Measurements from ENCODE around the gene PRAMEF13. TPM values are rescaled to one million over a fixed set of nuclear protein-coding genes. Genes with fewer than 3 reads are reported as not detected.
"Not testable (repeated sequence)": the region's sequence is repeated elsewhere in the genome, so short reads cannot be mapped to it uniquely, and the experiment has no call there.

Gene PRAMEF13
- not detected for total RNA-seq

- DNase-seq; in situ Hi-C loops (cut with MboI; ENCODE audit: low pct_ligation_motif_present in 1 of 4, low pct_unique_long_range_greater_than_20kb in 1 of 4, low sequenced_read_pairs in 3 of 4); intact Hi-C loops (cut with DNase I; ENCODE audit: low total_unique reads); H3K27ac ChIP-seq; H3K36me3 ChIP-seq; H3K4me3 ChIP-seq; H3K4me1 ChIP-seq; H3K9me3 ChIP-seq; H3K27me3 ChIP-seq: not testable (repeated sequence)
- WGBS, 2 donors (ENCODE audit: low coverage in 1 of 2), result 74% methylated on average over 4 of the region's 5 CpGs; no CpG with 5 or more reads in 1 of the 2 donors
Observed at GRCh38 chr1:13201309-13201708, at the start of gene PRAMEF13. PRAMEF13 (minus strand) TSS chr1:13201409; CDS start chr1:13199589, 1,820 bp downstream.

GRCh38 chr1:13247122-13247521 is 45.9 kb upstream of the PRAMEF13 start:
- H3K4me1 ChIP-seq; H3K27ac ChIP-seq; H3K4me3 ChIP-seq; DNase-seq; H3K36me3 ChIP-seq; intact Hi-C loops (cut with DNase I; ENCODE audit: low total_unique reads); H3K9me3 ChIP-seq; H3K27me3 ChIP-seq: not testable (repeated sequence)
- in situ Hi-C loops (cut with MboI; ENCODE audit: low pct_ligation_motif_present in 1 of 4, low pct_unique_long_range_greater_than_20kb in 1 of 4, low sequenced_read_pairs in 3 of 4), result loop anchor here in 1 of 4 donors (25.0 kb wide), 1 partner anchor 985 kb away; no protein-coding TSS in a partner anchor
- 55 to 80% methylated on average over 5 to 7 of the region's 7 CpGs for WGBS, 2 donors (ENCODE audit: low coverage in 1 of 2)

GRCh38 chr1:13246554-13246871 is 45.3 kb upstream of the PRAMEF13 start:
- DNase-seq; intact Hi-C loops (cut with DNase I; ENCODE audit: low total_unique reads); H3K4me1 ChIP-seq; H3K9me3 ChIP-seq; H3K27ac ChIP-seq; H3K36me3 ChIP-seq; H3K27me3 ChIP-seq; H3K4me3 ChIP-seq: not testable (repeated sequence)
- in situ Hi-C loops (cut with MboI; ENCODE audit: low pct_ligation_motif_present in 1 of 4, low pct_unique_long_range_greater_than_20kb in 1 of 4, low sequenced_read_pairs in 3 of 4), result loop anchor here in 1 of 4 donors (25.0 kb wide), 1 partner anchor 984 kb away; no protein-coding TSS in a partner anchor
- 80% methylated on average over 2 of the region's 2 CpGs; no CpG with 5 or more reads in 1 of the 2 donors for WGBS, 2 donors (ENCODE audit: low coverage in 1 of 2)

GRCh38 chr1:13245841-13246553 is 44.8 kb upstream of the PRAMEF13 start:
- not testable (repeated sequence) for DNase-seq
- 72 to 80% methylated on average over 1 to 5 of the region's 5 CpGs for WGBS, 2 donors (ENCODE audit: low coverage in 1 of 2)

GRCh38 chr1:13243536-13244263 is 42.5 kb upstream of the PRAMEF13 start:
- H3K27ac ChIP-seq; H3K36me3 ChIP-seq; DNase-seq; H3K27me3 ChIP-seq; intact Hi-C loops (cut with DNase I; ENCODE audit: low total_unique reads); H3K4me3 ChIP-seq; H3K9me3 ChIP-seq; H3K4me1 ChIP-seq: not testable (repeated sequence)
- 70 to 84% methylated on average over 8 to 9 of the region's 9 CpGs for WGBS, 2 donors (ENCODE audit: low coverage in 1 of 2)
- in situ Hi-C loops (cut with MboI; ENCODE audit: low pct_ligation_motif_present in 1 of 4, low pct_unique_long_range_greater_than_20kb in 1 of 4, low sequenced_read_pairs in 3 of 4), result loop anchor here in 1 of 4 donors (25.0 kb wide), 1 partner anchor 981 kb away; no protein-coding TSS in a partner anchor

More at GRCh38 chr1:13245841-13246553, 44.8 kb upstream of the PRAMEF13 start:
- intact Hi-C loops (cut with DNase I; ENCODE audit: low total_unique reads); H3K9me3 ChIP-seq; H3K27ac ChIP-seq; H3K36me3 ChIP-seq; H3K27me3 ChIP-seq; H3K4me1 ChIP-seq; H3K4me3 ChIP-seq: not testable (repeated sequence)
- in situ Hi-C loops (cut with MboI; ENCODE audit: low pct_ligation_motif_present in 1 of 4, low pct_unique_long_range_greater_than_20kb in 1 of 4, low sequenced_read_pairs in 3 of 4), result loop anchor here in 1 of 4 donors (25.0 kb wide), 1 partner anchor 984 kb away; no protein-coding TSS in a partner anchor

GRCh38 chr1:13239633-13240032 is 38.4 kb upstream of the PRAMEF13 start:
- in situ Hi-C loops (cut with MboI; ENCODE audit: low pct_ligation_motif_present in 1 of 4, low pct_unique_long_range_greater_than_20kb in 1 of 4, low sequenced_read_pairs in 3 of 4), result loop anchor here in 1 of 4 donors (25.0 kb wide), 1 partner anchor 977 kb away; no protein-coding TSS in a partner anchor
- intact Hi-C loops (cut with DNase I; ENCODE audit: low total_unique reads); H3K36me3 ChIP-seq; H3K4me1 ChIP-seq; H3K9me3 ChIP-seq; DNase-seq; H3K27ac ChIP-seq; H3K4me3 ChIP-seq; H3K27me3 ChIP-seq: not testable (repeated sequence)
- 80 to 87% methylated on average over 1 to 4 of the region's 4 CpGs for whole genome bisulfite sequencing, 2 donors (ENCODE audit: low coverage in 1 of 2)

GRCh38 chr1:13237572-13237971 is 36.4 kb upstream of the PRAMEF13 start:
- H3K4me1 ChIP-seq; H3K4me3 ChIP-seq; DNase-seq; H3K36me3 ChIP-seq; H3K9me3 ChIP-seq; intact Hi-C loops (cut with DNase I; ENCODE audit: low total_unique reads); H3K27ac ChIP-seq; H3K27me3 ChIP-seq: not testable (repeated sequence)
- WGBS, 2 donors (ENCODE audit: low coverage in 1 of 2), result 66% methylated on average over 4 of the region's 4 CpGs; no CpG with 5 or more reads in 1 of the 2 donors
- in situ Hi-C loops (cut with MboI; ENCODE audit: low pct_ligation_motif_present in 1 of 4, low pct_unique_long_range_greater_than_20kb in 1 of 4, low sequenced_read_pairs in 3 of 4), result loop anchor here in 1 of 4 donors (25.0 kb wide), 1 partner anchor 975 kb away; no protein-coding TSS in a partner anchor

GRCh38 chr1:13234057-13234456 is 32.8 kb upstream of the PRAMEF13 start:
- in situ Hi-C loops (cut with MboI; ENCODE audit: low pct_ligation_motif_present in 1 of 4, low pct_unique_long_range_greater_than_20kb in 1 of 4, low sequenced_read_pairs in 3 of 4), result loop anchor here in 1 of 4 donors (25.0 kb wide), 1 partner anchor 972 kb away; no protein-coding TSS in a partner anchor
- H3K27ac ChIP-seq; DNase-seq; intact Hi-C loops (cut with DNase I; ENCODE audit: low total_unique reads); H3K36me3 ChIP-seq; H3K9me3 ChIP-seq; H3K27me3 ChIP-seq; H3K4me3 ChIP-seq; H3K4me1 ChIP-seq: not testable (repeated sequence)
- WGBS, 2 donors (ENCODE audit: low coverage in 1 of 2), result 58 to 60% methylated on average over 1 of the region's 1 CpG

GRCh38 chr1:13232056-13232455 is 30.8 kb upstream of the PRAMEF13 start:
- H3K36me3 ChIP-seq; intact Hi-C loops (cut with DNase I; ENCODE audit: low total_unique reads); H3K9me3 ChIP-seq; H3K4me1 ChIP-seq; H3K27ac ChIP-seq; H3K27me3 ChIP-seq; DNase-seq; H3K4me3 ChIP-seq: not testable (repeated sequence)
- 71 to 86% methylated on average over 2 of the region's 2 CpGs for WGBS, 2 donors (ENCODE audit: low coverage in 1 of 2)
- in situ Hi-C loops (cut with MboI; ENCODE audit: low pct_ligation_motif_present in 1 of 4, low pct_unique_long_range_greater_than_20kb in 1 of 4, low sequenced_read_pairs in 3 of 4), result loop anchor here in 1 of 4 donors (25.0 kb wide), 1 partner anchor 970 kb away; no protein-coding TSS in a partner anchor

GRCh38 chr1:13231061-13231750 is 30.0 kb upstream of the PRAMEF13 start:
- WGBS, 2 donors (ENCODE audit: low coverage in 1 of 2), result 77 to 85% methylated on average over 6 to 7 of the region's 7 CpGs

More at GRCh38 chr1:13231061-13231750, 30.0 kb upstream of the PRAMEF13 start:
- H3K27me3 ChIP-seq; H3K36me3 ChIP-seq; H3K27ac ChIP-seq; intact Hi-C loops (cut with DNase I; ENCODE audit: low total_unique reads); H3K9me3 ChIP-seq; H3K4me3 ChIP-seq; DNase-seq; H3K4me1 ChIP-seq: not testable (repeated sequence)
- in situ Hi-C loops (cut with MboI; ENCODE audit: low pct_ligation_motif_present in 1 of 4, low pct_unique_long_range_greater_than_20kb in 1 of 4, low sequenced_read_pairs in 3 of 4), result loop anchor here in 1 of 4 donors (25.0 kb wide), 1 partner anchor 969 kb away; no protein-coding TSS in a partner anchor
